NCI-H345 treated with DMSO at 0.1 percent for 48 hours (cell line): ENCODE data around the gene ALDH2.
A peak's percentile ranks its signal among the peaks of the same experiment; 100 is the strongest.
"Not testable (repeated sequence)": the region's sequence is repeated elsewhere in the genome, so short reads cannot be mapped to it uniquely, and the experiment has no call there.

Experiments used
- DNase-seq: peaks from one replicate; lab custom pipeline; 2025; ENCODE audit not compliant: unreplicated experiment; lab: John Stamatoyannopoulos, UW

ALDH2 gene

GRCh38 chr12:111785651-111786050 is 18.9 kb downstream of the ALDH2 start:
- DNase-seq, result no peak

- no peak for DNase-seq
Measured at GRCh38 chr12:111788178-111788654, 21.5 kb downstream of the ALDH2 start.

DNA sequence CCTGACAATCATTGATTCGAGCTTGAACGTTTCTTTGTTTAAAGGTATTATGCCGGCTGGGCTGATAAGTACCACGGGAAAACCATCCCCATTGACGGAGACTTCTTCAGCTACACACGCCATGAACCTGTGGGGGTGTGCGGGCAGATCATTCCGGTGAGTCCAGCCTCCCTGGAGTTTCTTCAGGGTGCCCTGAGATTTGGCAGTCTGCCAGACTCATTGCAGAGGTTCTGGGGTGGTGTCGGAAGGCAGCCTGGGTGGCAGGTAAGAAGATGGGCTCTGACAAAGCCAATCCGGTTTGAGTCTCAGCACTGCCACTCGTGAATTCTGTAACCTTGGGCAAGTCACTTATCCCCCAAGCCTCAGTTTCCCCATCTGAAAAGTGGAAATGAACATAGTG is 23.0 kb downstream of the ALDH2 start:
- no peak for DNase-seq

- DNase-seq, result no peak
Measured at GRCh38 chr12:111791507-111791906, 24.8 kb downstream of the ALDH2 start.

GRCh38 chr12:111792155-111792855 is 25.6 kb downstream of the ALDH2 start:
- DNase-seq, result no peak

DNA sequence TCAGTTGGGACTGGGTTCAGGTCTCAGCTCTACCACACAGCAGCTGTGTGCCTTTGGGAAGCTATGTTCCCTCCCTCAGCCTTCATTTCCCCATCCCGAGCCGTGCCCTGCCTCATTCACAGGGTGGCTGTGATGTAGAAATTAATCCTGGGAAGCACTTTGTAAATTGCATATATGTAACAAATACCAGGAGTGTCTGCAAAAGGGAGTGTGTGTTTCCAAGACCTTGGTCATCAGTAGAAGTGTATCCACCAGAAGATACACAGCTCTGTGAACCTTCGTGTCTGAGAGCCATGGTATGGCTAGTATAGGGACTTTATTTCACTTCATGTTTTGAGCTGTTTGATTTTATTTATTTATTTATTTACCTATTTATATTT is 26.1 kb downstream of the ALDH2 start:
- no peak for DNase-seq

DNA sequence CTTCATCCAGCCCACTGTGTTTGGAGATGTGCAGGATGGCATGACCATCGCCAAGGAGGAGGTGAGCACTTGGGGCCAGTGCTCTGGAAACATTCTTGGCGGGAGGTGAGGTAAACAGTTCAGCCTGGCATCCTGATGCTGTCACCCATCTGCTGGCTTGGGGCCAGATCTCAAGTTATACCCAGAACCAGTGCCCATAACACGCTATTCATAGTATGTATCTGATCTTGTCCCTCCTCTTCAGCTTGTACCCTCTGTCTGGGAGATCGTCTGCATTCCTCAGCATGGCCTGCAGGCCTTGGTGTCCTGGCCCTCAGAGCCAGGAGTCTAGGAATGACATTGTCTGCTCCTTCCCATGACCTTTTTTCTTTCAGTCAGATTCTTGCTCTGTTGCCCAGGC is 31.4 kb downstream of the ALDH2 start:
- DNase-seq, result no peak

DNA sequence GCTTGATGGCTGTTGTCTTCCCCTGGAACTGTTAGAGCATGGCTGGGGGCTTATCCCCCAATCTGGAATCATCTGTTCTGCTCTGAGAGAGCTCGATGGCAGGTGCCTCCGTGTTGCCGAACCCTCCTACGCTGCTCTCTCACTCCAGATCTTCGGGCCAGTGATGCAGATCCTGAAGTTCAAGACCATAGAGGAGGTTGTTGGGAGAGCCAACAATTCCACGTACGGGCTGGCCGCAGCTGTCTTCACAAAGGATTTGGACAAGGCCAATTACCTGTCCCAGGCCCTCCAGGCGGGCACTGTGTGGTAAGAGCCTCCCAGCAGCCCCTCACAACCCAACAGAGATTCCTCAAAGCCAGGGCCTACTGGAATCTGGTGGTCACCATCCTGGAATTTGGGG is 33.0 kb downstream of the ALDH2 start:
- no peak for DNase-seq

DNA sequence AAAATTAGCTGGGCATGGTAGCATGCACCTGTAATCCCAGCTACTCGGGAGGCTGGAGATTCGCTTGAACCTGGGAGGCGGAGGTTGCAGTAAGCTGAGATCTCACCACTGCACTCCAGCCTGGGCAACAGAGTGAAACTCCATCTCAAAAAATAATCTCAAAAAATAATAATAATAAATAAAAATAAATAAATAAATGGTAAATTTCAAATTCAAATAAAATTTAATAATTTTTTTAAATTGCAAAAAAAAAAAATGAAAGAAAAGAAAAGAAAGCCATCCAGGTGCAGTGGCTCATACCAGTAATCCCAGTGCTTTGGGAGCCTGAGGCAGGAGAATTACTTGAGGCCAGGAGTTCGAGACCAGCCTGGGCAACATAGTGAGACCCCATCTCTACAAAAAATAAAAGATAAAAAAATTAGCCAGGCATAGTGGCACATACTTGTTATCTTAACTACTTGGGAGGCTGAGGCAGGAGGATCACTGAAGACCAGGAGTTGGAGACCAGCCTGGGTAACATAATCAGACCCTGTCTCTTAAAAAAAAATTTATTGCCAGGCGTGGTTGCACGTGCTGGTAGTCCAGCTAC is 36.4 kb downstream of the ALDH2 start:
- no peak for DNase-seq

DNA sequence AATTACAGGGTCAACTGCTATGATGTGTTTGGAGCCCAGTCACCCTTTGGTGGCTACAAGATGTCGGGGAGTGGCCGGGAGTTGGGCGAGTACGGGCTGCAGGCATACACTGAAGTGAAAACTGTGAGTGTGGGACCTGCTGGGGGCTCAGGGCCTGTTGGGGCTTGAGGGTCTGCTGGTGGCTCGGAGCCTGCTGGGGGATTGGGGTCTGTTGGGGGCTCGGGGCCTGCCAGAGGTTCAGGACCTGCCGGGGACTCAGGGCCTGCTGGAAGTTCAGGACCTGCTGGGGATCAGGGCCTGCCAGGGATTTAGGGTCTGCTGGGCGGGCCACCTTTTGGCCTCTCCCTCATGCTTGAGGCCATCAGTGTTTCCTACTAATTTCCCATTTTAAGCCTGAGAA is 37.1 kb downstream of the ALDH2 start:
- no peak for DNase-seq

DNA sequence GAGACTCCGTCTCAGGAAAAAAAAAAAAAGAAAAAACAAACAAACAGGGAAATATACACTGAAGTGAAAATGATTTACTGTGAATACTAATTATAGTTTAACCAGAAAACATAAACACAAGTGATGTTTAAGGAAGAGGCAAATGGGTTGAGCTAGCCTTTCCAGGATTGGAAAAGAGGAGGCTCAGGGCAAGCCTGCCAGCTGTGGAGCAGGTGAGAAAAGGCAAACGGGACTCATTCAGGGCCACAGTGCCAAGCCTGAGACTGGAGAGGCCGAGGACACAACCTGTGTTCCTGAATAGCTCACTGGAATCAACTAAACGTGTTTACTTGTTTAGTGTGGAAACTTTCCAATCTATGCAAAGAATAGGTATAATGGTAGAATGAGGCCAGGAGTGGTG is 39.6 kb downstream of the ALDH2 start:
- DNase-seq, result no peak

- DNase-seq, result no peak
Measured at GRCh38 chr12:111807232-111807631, 40.5 kb downstream of the ALDH2 start.

DNA sequence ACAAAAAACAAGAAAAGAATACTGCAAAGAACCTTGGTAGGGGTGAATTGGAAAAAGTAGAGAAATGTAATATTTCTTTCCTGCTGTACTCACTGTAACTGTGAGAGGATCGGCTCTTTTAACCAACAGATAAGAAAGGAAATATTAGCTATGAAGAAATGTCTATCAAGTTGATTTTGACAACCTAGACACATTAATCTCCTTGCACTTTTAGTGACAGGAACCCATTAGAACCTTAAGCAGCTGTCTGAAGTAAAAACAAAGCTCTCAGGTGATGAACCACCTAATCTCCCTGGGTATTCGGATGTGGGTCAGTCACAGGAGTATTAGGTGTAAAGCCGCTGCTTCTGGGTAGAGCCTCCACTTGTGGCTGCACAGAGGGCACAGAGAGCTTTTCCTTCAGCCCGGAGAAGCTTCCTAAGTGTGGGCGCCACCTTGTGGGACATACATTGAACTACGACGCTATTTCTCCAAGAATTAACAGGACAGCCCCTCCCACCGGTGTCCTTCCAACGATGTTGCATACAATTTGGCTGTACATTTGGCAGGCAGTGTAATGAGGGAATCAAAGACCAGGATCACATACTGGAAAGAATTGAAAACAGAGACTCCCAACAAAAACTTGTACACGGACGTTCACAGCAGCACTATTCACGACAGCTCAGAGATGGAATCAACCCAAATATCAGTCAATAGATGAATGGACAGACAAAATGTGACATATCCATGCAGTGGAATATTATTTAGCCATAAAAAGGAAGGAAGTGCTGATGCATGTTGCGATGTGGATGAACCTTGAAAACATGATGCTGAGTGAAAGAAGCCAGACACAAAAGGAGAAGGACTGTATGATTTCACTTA is 46.4 kb downstream of the ALDH2 start:
- peak; percentile 72 for DNase-seq

DNA sequence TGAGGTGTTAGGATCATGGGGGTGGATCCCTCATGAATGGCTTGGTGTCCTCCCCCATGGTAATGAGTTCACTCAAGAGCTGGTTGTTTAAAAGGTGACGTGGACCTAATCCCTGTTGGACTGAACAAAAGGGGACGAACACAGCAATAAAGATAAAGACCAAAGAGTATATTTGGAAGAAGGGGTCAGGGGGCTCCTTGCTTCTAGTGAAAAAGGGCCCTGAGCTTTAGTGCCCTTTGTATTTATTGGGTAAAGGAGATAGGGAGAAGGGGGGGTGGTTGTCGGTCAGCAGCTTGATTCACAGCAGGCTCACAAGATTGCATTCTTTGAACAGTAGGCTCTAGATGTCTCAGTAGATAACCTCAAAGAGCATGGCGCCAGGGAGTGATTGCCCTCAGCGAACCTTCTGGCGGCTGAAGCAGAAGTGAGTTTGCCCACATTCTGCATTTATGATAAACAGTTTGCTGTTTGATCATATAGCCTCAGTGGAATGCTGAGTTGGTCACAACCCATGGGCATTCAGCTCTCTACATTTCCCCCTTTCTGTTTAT is 49.4 kb downstream of the ALDH2 start:
- no peak for DNase-seq

GRCh38 chr12:111816898-111817297 is 50.2 kb downstream of the ALDH2 start:
- peak; percentile 53 for DNase-seq

DNA sequence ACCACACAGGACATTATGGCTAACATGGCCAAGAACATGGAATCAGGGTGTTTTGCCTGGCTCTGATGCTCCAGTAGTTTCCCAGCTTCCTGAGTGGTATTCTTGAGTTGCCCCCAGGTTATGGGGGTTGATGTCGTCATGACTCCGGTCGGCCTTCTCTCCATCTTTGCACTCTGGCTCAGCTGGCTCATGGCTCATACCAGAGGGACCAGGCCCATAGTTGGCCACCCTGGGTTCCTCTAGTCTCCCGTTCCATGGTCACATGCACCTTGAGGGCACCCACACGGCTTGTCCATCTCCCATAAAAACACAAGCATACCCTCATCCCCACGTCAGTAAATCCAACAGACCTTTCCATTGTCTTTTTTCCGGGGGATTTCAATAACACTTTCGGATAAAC is 51.6 kb downstream of the ALDH2 start:
- DNase-seq, result no peak

DNA sequence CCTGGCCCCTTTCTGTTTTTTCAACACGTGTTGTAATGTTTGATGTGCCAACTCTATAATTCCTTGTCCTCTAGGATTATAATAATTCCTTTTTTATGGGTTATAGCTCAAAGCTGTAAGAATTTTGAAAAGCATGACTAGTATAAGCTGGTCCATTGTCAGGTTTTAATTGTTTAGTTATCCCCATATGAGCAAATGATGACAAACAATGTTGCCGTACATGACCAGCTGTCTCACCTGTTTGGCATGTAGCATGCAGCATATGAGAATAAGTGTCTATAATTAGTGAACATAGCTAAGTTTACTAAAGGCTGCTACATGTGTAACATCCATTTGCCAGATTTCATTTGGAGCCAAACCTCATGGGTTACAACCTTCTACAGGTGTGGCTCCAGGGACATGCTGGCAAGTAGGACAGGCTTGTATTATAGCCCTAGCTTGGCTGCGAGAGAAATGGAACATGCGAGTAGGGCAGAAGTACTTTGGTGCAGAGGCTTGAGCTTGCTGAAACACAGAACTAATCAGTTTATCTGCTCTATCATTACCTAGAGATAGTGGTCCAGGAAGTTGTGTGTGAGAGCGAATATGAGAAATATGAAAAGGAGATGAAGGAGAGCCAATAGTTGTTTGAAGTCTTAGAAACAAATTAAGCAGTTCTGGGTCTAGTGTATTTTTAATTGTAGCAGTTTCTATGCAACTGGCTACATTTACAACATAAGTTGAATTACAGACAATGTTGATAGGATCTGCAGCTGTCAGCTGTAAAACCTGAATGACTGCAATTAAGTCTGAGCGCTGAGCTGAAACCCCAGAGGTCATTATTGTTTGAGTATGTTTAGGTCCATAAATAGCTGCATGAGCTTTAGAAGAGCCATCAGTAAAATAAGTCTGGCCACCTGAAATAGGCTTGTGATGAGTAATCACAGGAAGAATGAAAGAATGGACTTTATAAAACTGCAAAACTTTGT is 52.7 kb downstream of the ALDH2 start:
- peak; percentile 34 for DNase-seq

DNA sequence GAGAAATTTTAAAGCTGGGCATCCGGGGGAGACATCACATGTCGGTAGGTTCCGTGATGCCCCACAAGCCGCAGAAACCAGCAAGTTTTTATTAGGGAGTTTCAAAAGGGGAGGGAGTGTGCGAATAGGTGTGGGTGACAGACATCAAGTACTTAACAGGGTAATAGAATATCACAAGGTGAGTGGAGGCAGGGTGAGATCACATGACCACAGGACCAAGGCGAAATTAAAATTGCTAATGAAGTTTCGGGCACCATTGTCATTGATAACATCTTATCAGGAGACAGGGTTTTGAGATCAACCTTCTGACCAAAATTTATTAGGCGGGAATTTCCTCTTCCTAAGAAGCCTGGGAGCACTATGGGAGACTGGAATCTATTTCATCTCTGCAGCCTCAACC is 54.1 kb downstream of the ALDH2 start:
- not testable (repeated sequence) for DNase-seq

- no peak for DNase-seq
Measured at GRCh38 chr12:111822886-111823285, 56.2 kb downstream of the ALDH2 start.

- no peak for DNase-seq
Measured at GRCh38 chr12:111823891-111824290, 57.2 kb downstream of the ALDH2 start.

GRCh38 chr12:111824312-111824711 is 57.6 kb downstream of the ALDH2 start:
- not testable (repeated sequence) for DNase-seq
